ENCODE results near the gene SDK1. TPM values are rescaled to one million over a fixed set of nuclear protein-coding genes. Genes with fewer than 3 reads are reported as not detected.

SDK1 gene
- total RNA-seq, 4 donors from 2014 or later: 7.5 to 35.0 (median 10.2) TPM

DNA sequence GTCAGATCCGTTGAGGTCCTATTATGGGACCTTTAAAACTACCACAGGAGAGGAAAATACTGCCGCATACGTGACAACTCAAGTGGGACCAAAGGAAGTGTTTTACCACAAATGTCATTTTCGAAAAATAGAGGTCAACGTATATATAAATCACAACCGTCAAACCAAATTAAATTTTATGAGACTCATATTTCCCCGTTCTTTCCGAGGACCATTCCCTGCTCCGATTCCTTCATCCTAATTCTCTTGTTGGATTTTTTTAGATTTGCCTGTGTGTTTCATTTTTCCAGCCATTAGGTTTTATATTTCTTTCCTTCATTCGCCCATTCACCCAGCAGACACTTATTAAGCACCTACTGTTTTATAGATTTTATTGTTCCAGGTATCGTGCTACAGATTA lies 797.1 kb downstream of the SDK1 start:
- TF ChIP-seq, protein P1, sequence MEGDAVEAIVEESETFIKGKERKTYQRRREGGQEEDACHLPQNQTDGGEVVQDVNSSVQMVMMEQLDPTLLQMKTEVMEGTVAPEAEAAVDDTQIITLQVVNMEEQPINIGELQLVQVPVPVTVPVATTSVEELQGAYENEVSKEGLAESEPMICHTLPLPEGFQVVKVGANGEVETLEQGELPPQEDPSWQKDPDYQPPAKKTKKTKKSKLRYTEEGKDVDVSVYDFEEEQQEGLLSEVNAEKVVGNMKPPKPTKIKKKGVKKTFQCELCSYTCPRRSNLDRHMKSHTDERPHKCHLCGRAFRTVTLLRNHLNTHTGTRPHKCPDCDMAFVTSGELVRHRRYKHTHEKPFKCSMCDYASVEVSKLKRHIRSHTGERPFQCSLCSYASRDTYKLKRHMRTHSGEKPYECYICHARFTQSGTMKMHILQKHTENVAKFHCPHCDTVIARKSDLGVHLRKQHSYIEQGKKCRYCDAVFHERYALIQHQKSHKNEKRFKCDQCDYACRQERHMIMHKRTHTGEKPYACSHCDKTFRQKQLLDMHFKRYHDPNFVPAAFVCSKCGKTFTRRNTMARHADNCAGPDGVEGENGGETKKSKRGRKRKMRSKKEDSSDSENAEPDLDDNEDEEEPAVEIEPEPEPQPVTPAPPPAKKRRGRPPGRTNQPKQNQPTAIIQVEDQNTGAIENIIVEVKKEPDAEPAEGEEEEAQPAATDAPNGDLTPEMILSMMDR (IDR thresholded peaks at IDR 0.05; ENCODE audit: low read depth): no peak

DNA sequence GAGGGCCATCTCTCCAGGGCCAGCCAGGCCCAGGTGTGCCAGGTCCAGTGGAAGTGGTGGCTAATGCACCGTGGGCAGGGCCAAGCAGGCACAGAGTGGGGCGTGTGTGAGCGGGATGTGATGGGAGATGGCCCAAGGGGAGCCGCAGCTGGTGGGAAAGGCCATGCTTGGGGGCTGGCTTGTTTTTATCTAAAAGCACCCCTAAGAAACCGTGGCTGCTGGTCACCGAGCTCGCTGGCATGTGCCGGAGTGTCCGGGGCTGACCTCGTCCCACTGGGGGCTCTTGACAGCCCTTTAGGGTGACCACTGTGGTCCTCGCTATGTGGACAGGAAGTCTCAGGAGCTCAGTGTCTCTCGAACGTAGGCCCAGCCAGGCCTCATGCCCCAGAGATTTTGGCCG lies 798.6 kb downstream of the SDK1 start:
- TF ChIP-seq, protein P1 (IDR thresholded peaks at IDR 0.05; ENCODE audit: low read depth): no peak

DNA sequence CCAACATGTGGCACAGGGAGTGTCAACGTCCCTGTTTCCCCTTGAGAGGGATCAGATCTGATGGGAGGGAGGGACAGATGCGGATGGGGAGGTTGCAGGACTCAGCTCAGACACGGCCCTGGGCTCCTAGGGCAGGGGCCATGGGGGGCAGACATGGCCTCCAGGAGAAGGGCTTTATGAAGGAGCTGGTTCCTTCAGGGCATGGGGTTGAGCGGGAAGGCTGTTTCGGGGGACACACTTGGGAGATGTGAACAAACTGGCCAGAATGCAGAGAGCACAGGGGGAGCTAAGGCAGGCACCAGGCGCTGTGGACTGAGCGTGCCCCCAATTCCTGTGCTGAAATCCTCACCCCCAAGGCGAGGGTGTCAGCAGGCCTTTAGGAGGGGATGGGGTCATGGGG lies 799.1 kb downstream of the SDK1 start:
- TF ChIP-seq, protein P1 (IDR thresholded peaks at IDR 0.05; ENCODE audit: low read depth): no peak

DNA sequence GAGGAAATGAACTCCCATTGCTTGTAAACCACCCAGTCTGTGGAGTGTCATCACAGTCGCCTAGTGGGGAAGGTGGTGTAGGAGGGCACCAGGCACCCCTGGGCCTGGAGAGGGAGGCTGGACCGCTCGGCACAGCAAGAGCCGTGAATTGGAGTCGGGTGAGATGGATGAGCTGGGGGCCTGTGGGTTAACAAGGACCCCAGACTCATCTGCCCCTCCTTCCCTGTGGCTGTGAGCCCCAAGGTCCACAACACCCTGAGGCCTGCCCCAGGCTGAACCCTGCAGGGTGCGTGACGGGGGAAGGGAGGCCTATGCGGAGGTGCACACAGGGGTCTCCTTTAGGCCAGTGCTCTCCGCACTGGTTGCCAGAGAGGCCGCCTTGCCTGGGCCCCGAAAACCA lies 799.6 kb downstream of the SDK1 start:
- TF ChIP-seq, protein P1 (IDR thresholded peaks at IDR 0.05; ENCODE audit: low read depth): no peak

DNA sequence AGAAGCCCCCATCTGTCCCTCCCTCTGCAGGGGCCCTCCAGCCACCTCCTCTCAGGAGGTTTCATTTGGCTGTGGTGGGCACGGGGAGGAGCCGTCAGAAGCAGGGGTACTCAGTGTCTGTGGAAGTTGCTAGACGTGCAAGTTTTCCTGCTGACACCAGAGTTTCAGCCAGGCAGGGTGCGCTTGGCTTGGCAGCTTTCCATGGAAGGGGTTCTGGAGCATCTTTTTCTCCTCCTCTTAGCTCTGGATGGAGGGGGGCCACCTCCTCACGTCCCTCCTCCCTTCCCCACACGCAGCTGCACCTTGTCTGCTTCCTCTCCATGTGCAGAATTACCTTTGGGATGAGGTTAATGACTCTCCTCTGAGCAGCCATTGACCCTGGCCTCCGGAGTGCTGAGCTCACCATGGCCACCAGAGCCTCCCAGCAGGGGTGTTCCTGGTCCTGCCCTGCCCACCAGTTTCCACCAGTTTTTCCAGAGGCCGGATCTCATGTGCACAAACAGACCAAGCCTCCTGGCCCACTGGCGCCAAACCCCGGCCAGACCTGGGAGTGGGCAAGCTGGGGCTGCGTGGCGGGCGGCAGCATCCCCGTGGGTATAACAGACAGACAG lies 801.3 kb downstream of the SDK1 start:
- TF ChIP-seq, protein P1 (IDR thresholded peaks at IDR 0.05; ENCODE audit: low read depth): no peak

DNA sequence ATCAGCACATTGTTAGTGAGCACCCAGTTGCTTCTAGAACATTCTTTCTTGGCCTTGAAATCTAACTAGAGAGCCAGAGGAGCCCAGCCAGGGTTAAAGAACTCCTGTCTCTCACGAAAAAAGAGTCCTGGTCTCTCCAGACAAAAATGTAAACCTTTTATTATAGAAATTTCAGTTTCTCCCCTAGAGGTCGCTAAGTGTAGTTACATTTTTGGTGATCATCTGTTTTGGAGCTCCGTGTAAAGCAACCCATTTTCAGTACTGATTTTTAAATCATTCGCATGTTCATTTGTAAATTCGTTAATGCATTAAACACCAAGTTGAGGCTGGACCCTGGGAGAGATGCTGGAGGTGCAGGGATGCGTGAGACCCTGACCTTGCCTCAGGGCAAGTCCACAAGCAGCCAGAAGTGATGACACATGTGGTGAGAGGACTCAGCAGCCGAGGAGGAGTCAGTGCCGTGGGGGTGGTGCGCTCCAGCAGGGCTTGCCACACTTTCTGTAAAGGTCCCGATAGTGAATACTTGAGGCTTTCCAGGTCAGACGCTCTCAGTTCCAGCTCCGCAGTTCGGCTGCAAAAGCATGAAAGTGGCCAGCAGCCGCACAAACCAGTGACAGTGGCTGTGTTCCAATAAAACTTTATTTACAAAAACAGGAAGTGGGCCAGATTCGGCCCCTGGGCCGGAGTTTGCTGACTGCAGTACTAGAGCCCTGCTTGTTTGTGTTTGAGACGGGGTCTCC lies 802.5 kb downstream of the SDK1 start:
- TF ChIP-seq, protein P1 (IDR thresholded peaks at IDR 0.05; ENCODE audit: low read depth): no peak

DNA sequence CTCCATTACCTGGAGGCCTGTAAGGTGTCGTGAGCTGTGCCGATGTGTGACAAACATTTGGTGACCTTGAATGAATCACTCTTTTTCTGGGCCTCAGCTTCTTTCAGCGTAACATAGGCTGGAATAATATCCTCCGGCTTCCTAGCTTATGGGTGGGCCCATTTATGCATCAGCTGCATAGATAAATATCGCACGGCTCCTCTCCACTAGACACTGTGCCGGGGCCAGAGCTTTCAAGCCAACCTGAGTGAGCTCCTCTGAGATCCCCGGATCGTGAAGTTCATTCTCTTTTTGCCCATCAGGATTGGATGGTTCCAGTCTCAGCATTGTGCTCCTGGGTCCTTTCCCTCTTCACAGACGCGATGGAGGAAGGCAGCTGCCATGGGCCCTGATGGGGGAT lies 806.8 kb downstream of the SDK1 start:
- TF ChIP-seq, protein P1 (IDR thresholded peaks at IDR 0.05; ENCODE audit: low read depth): no peak
